Spleen (tissue), 11 donors: Measurements from ENCODE around the gene DRC3. TPM values are rescaled to one million over a fixed set of nuclear protein-coding genes. Genes with fewer than 3 reads are reported as not detected.

ENCODE experiments used
- DNase-seq: peaks from one replicate; pipeline ENCODE4 v3.0.0-alpha.2; 2020
- H3K27ac ChIP-seq, 8 donors: fragments of 200-600 bp; sonication (generic) in 7 of 8; 1 replicate in 4 of 8; 2 replicates in 4 of 8; pipeline versions ENCODE4 v1.5.0 to v1.8.0; 2016 to 2021; ENCODE audit warnings: inconsistent platforms in 4 of 8, mild to moderate bottlenecking in 4 of 8, moderate library complexity in 1 of 8
- H3K27me3 ChIP-seq, 7 donors: fragments of 200-600 bp; sonication (generic) in 6 of 7; replicated peaks in 1 of 7; 1 replicate in 4 of 7; 2 replicates in 3 of 7; pipeline versions ENCODE4 v1.5.0 to v1.8.0; 2016 to 2021; ENCODE audit warnings: inconsistent platforms in 3 of 7, mild to moderate bottlenecking in 1 of 7
- H3K36me3 ChIP-seq, 6 donors: fragments of 200-600 bp; sonication (generic) in 5 of 6; 1 replicate in 4 of 6; 2 replicates in 2 of 6; pipeline versions ENCODE4 v1.5.0 to v1.8.0; 2016 to 2021; ENCODE audit warnings: inconsistent platforms in 2 of 6
- H3K4me1 ChIP-seq, 6 donors: fragments of 200-600 bp; sonication (generic) in 5 of 6; 1 replicate in 3 of 6; 2 replicates in 3 of 6; pipeline versions ENCODE4 v1.5.0 to v1.8.0; 2016 to 2021; ENCODE audit warnings: inconsistent platforms in 3 of 6
- H3K4me3 ChIP-seq, 8 donors: fragments of 200-600 bp; sonication (generic) in 7 of 8; 1 replicate in 4 of 8; 2 replicates in 4 of 8; pipeline versions ENCODE4 v1.5.0 to v1.8.0; 2016 to 2021; ENCODE audit warnings: inconsistent platforms in 4 of 8, mild to moderate bottlenecking in 4 of 8, moderate library complexity in 2 of 8
- H3K9me3 ChIP-seq, 8 donors: fragments of 200-600 bp; sonication (generic) in 7 of 8; 1 replicate in 4 of 8; 2 replicates in 4 of 8; pipeline versions ENCODE4 v1.5.0 to v1.8.0; 2016 to 2021; ENCODE audit warnings: inconsistent platforms in 4 of 8
- CTCF ChIP-seq, 11 experiments: fragments of 200-600 bp in 7 of 11; fragments of 450-650 bp in 4 of 11; sonication (generic) in 4 of 11; IDR thresholded peaks in 8 of 11; conservative IDR thresholded peaks in 3 of 11; 1 replicate in 7 of 11; 2 replicates in 4 of 11; pipeline versions ENCODE4 v1.4.0 to v1.8.0; 2016 to 2021; ENCODE audit warnings: antibody characterized with exemption in 11 of 11, inconsistent platforms in 4 of 11, mild to moderate bottlenecking in 1 of 11
- POLR2A ChIP-seq, 3 donors: fragments of 450-650 bp; IDR thresholded peaks; one replicate each; pipeline ENCODE4 v1.5.1; 2017; ENCODE audit warnings: antibody characterized with exemption in 3 of 3, mild to moderate bottlenecking in 1 of 3
- POLR2AphosphoS5 ChIP-seq, 3 donors: sonication (generic); formaldehyde crosslinking; IDR thresholded peaks; one replicate each; pipeline ENCODE4 v1.5.1; 2017; ENCODE audit warnings: antibody characterized with exemption in 3 of 3
- WGBS, 5 donors: extraction: QIAGEN DNeasy Blood & Tissue Kit in 3 of 5; methylation state at CpG; one replicate each; pipeline versions ENCODE4 v1.1.5 to v1.1.7; 2013 to 2018; 5-methylcytosine and 5-hydroxymethylcytosine counted together
- intact Hi-C: fragments of 100-400 bp; cut with DNase I; formaldehyde crosslinking; loops from one replicate; pipeline ENCODE4 v1.15.0; 2023; ENCODE audit warnings: low total_unique reads
- polyA plus RNA-seq, 3 donors: library from polyadenylated mRNA; stranded (reverse); fragments of 200-250 nt; gene quantifications; one replicate each; pipeline ENCODE4 v1.2.1, GENCODE V29; 2013
- total RNA-seq, 7 donors: library from RNA; depleted of rRNA in 3 of 7; stranded (reverse); fragments of >200 nt in 3 of 7; fragmentation: NEBNext Ultra II Directional in 4 of 7; extraction: Animal tissue kit (Norgen Biotek cat#: 25700) in 4 of 7; gene quantifications; one replicate each; pipeline versions ENCODE4 v1.1.0 to v1.2.1, GENCODE V29; 2016 to 2021
- donor health status: healthy with polysubstance abuse.
- donor health status: DM: no; HTN: no; CAD: no; lungs with moderate emphysema.
- donor health status: DM: no; HTN: no; CAD: no.
- donor health status: Bipolar disorder and iron deficiency.
- donor health status: healthy.
- donor health status: DM: no; HTN: no; CAD: no.
- donor health status: DM: yes; HTN: yes; CAD: no.

The DRC3 gene
- total and polyA plus RNA-seq, 10 donors, result 0.37 to 7.3 (median 2.3) TPM

DNA sequence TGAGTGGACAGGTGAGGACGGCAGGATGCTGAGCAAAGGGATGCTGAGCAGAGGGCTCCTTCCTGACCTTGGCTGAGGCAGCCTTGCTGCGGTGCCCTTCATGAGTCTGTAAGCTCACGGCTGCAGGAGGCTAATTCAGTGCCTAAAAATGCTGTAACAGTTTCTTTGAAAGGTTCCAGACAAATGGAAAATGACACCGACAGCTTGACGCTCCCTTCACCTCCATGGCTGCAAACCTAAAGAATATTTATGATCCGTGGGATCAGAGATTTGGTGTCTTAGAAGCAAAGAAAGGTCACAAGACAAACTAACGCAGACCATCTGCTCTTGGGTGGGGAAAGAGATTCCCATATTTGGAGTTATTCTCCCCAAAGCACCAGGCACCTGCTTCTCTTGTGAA lies 28.4 kb upstream of the DRC3 start:
- peaks cover 12 to 51% (median 36%) of the 10 kb centered on the region in 6 donors for H3K4me1 ChIP-seq
- H3K4me3 ChIP-seq, result no peak overlapping the region
- 86 to 95% (median 90%) methylated on average over 6 to 7 of the region's 7 CpGs for WGBS, 5 donors
- intact Hi-C loops, result no loop called here
- H3K27ac ChIP-seq, result no peak overlapping the region
- H3K36me3 ChIP-seq, result peaks cover 0 to 4% (median 0%) of the 10 kb centered on the region in 6 donors
- TF ChIP-seq POLR2AphosphoS5 (IDR thresholded peaks at IDR 0.05), result no peak
- TF ChIP-seq POLR2A (IDR thresholded peaks at IDR 0.05), result no peak
- no peak for TF ChIP-seq CTCF (IDR thresholded peaks at IDR 0.05 in 8 of 11, conservative IDR thresholded peaks at IDR 0.05 in 3 of 11)
- H3K27me3 ChIP-seq, result no peaks in the 10 kb centered on the region
- no peak for DNase-seq
- H3K9me3 ChIP-seq, result no peaks in the 10 kb centered on the region

DNA sequence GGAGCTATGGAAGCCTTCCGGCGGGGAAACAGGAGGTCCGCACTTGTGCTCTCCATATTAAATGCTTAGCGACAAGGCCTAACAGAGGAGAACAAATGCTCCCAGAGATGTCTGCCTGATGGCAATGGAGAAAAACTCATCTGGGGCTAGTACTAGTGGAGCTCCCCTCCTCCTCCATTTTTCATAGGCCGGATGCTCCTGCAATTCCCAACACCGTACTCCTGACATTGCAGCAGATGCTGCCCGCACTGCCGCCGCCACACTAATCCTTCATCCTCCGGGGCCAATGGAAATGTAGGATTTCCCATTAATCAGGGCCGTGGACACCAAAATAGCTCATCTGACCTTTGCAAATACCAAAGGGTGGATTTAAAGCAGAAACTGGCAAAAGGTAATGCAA lies 27.9 kb upstream of the DRC3 start:
- H3K4me1 ChIP-seq, result peaks cover 12 to 48% (median 36%) of the 10 kb centered on the region in 6 donors

DNA sequence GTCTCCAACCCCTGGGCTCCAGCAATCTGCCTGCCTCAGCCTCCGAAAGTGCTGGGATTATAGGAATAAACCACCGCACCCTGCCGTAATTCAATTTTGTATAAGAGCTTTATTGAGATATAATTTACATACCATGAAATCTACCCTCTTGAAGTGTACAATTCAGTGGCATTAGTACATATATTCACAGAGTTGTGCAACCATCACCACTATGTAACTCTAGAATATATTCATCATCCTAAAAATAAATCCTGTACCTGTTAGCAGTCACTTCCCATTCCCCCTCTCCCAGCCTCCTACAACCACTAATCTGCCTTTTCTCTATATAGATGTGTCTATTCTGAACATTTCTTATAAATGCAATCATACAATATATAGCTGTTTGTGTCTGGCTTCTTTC lies 26.6 kb upstream of the DRC3 start:
- no peak overlapping the region for H3K4me3 ChIP-seq
- TF ChIP-seq POLR2AphosphoS5 (IDR thresholded peaks at IDR 0.05) (no peak), POLR2A (IDR thresholded peaks at IDR 0.05) (no peak), CTCF (IDR thresholded peaks at IDR 0.05 in 8 of 11, conservative IDR thresholded peaks at IDR 0.05 in 3 of 11) (no peak)
- no peak for DNase-seq
- peaks cover 0 to 4% (median 0%) of the 10 kb centered on the region in 6 donors for H3K36me3 ChIP-seq
- 67 to 98% (median 87%) methylated on average over 3 of the region's 3 CpGs for WGBS, 5 donors
- no peaks in the 10 kb centered on the region for H3K9me3 ChIP-seq
- H3K27ac ChIP-seq, result no peak overlapping the region
- H3K27me3 ChIP-seq, result no peaks in the 10 kb centered on the region
- intact Hi-C loops, result no loop called here
- H3K4me1 ChIP-seq, result peaks cover 7 to 35% (median 28%) of the 10 kb centered on the region in 6 donors

More for the DNA sequence above, 27.9 kb upstream of the DRC3 start:
- Histone ChIP-seq H3K4me3 (no peak overlapping the region), H3K27me3 (no peaks in the 10 kb centered on the region), H3K27ac (no peak overlapping the region), H3K36me3 (peaks cover 0 to 4% (median 0%) of the 10 kb centered on the region in 6 donors), H3K9me3 (no peaks in the 10 kb centered on the region)
- no peak for DNase-seq
- whole genome bisulfite sequencing, 5 donors, result 96 to 99% (median 96%) methylated on average over 11 of the region's 11 CpGs
- intact Hi-C loops, result no loop called here
- TF ChIP-seq POLR2AphosphoS5 (IDR thresholded peaks at IDR 0.05) (no peak), CTCF (IDR thresholded peaks at IDR 0.05 in 8 of 11, conservative IDR thresholded peaks at IDR 0.05 in 3 of 11) (no peak), POLR2A (IDR thresholded peaks at IDR 0.05) (no peak)

DNA sequence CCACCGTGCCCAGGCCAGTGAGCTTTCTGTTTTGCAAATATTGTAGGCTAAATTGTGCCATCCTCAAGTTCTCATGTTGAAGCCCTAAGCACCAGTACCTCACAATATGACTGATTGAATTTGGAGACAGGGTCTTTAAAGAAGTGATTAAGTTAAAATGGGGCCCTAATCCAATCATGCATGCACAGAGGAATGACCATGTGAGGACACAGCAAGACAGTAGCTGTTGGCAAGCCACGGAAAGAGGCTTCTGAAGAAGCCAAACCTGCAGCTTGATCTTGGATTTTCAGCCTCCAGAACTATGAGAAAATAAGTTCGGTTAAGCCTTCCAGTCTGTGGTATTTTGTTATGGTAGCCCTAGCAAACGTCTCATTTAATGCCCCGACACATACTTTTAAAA lies 25.4 kb upstream of the DRC3 start:
- no peaks in the 10 kb centered on the region for H3K9me3 ChIP-seq
- intact Hi-C loops, result no loop called here
- no peak overlapping the region for H3K27ac ChIP-seq
- WGBS, 5 donors, result 84 to 94% (median 91%) methylated on average over 5 of the region's 5 CpGs
- peaks cover 0 to 4% (median 0%) of the 10 kb centered on the region in 6 donors for H3K36me3 ChIP-seq
- peaks cover 4 to 23% (median 16%) of the 10 kb centered on the region in 6 donors for H3K4me1 ChIP-seq
- DNase-seq, result no peak
- TF ChIP-seq POLR2AphosphoS5 (IDR thresholded peaks at IDR 0.05) (no peak), POLR2A (IDR thresholded peaks at IDR 0.05) (no peak), CTCF (IDR thresholded peaks at IDR 0.05 in 8 of 11, conservative IDR thresholded peaks at IDR 0.05 in 3 of 11) (no peak)
- H3K27me3 ChIP-seq, result no peaks in the 10 kb centered on the region
- no peak overlapping the region for H3K4me3 ChIP-seq
